ENCODE measurements around the gene SCN1B. TPM values are rescaled to one million over a fixed set of nuclear protein-coding genes. Genes with fewer than 3 reads are reported as not detected.
"Not testable (repeated sequence)": the region's sequence is repeated elsewhere in the genome, so short reads cannot be mapped to it uniquely, and the experiment has no call there.

The SCN1B gene
- total and polyA plus RNA-seq, 2 experiments from 2014 or later: 1.6 to 4.2 TPM

- TF ChIP-seq CTCF (IDR thresholded peaks at IDR 0.05; ENCODE audit: low read depth, low read length): no peak
- no peaks in the 10 kb centered on the region for H3K9me3 ChIP-seq (ENCODE audit: low read depth)
- no peaks in the 10 kb centered on the region for H3K4me1 ChIP-seq (ENCODE audit: low read depth)
- H3K27me3 ChIP-seq: peaks cover 18% of the 10 kb centered on the region
- H3K27ac ChIP-seq: no peak overlapping the region
- peak in 1 of 2 donors; percentile 48 for DNase-seq (ENCODE audit: low read depth in 1 of 2, low spot score in 1 of 2)
- no peak overlapping the region for H3K4me3 ChIP-seq
- peaks cover 29% of the 10 kb centered on the region for H3K36me3 ChIP-seq
Observed at GRCh38 chr19:35027851-35028599, 2.2 kb upstream of the SCN1B start.

GRCh38 chr19:35028600-35028885 is 1.7 kb upstream of the SCN1B start:
- H3K36me3 ChIP-seq: peaks cover 24% of the 10 kb centered on the region

DNA sequence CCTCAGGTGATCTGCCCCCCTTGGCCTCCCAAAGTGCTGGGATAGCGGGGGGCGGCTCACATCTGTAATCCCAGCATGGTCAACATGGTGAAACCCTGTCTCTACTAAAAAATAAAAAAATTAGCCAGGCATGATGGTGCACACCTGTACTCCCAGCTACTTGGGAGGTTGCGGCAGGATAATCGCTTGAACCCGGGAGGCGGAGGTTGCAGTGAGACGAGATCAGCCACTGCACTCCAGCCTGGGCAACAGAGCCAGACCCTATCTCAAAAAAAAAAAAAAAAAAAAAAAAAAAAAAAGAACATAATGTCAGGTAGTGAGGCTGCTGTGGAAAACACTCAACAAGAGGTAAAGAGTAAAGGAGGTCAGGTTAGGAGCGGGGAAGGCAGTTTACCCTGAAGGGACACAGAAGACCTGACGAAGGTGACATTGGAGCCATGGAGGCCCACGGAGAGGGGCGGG is 964 bp upstream of the SCN1B start:
- H3K27me3 ChIP-seq: peaks cover 18% of the 10 kb centered on the region
- H3K9me3 ChIP-seq (ENCODE audit: low read depth); H3K4me1 ChIP-seq (ENCODE audit: low read depth); H3K4me3 ChIP-seq; DNase-seq (ENCODE audit: low read depth in 1 of 2, low spot score in 1 of 2); H3K27ac ChIP-seq: not testable (repeated sequence)
- H3K36me3 ChIP-seq: peaks cover 18% of the 10 kb centered on the region

More at GRCh38 chr19:35028600-35028885, 1.7 kb upstream of the SCN1B start:
- H3K4me3 ChIP-seq; H3K27ac ChIP-seq; H3K4me1 ChIP-seq (ENCODE audit: low read depth); H3K9me3 ChIP-seq (ENCODE audit: low read depth); DNase-seq (ENCODE audit: low read depth in 1 of 2, low spot score in 1 of 2): not testable (repeated sequence)
- peaks cover 18% of the 10 kb centered on the region for H3K27me3 ChIP-seq

DNA sequence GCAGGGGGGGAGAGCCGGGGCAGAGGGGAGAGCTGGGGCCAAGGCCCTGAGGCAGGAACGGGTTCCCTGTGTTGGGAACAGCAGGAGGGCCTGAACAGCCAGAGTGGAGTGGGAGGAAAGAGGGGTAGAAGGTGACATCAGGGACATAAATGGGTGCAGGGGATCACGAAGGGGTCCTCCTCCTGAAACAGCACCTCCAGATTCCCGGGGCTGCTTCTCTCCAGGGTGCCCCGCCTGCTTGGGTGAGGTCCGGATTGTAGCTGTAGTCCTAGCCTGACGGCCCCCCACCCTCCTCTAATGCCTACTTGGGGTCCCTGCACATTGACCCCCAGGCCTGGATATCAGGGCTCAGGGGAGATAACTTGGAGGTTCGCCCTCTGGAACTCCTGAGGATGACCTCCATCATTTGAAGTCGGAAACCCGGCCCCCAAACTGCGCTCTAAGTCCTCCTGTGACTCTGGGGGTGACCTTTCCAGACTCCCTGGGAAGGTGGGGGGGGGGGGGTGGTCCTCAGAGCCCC is 473 bp upstream of the SCN1B start:
- Histone ChIP-seq H3K4me3 (peak overlapping the region; percentile 57), H3K27me3 (peaks cover 18% of the 10 kb centered on the region), H3K9me3 (ENCODE audit: low read depth) (no peaks in the 10 kb centered on the region), H3K36me3 (peaks cover 18% of the 10 kb centered on the region), H3K4me1 (ENCODE audit: low read depth) (no peaks in the 10 kb centered on the region), H3K27ac (no peak overlapping the region)
- TF ChIP-seq CTCF (IDR thresholded peaks at IDR 0.05; ENCODE audit: low read depth, low read length): no peak
- DNase-seq (ENCODE audit: low read depth in 1 of 2, low spot score in 1 of 2): no peak

DNA sequence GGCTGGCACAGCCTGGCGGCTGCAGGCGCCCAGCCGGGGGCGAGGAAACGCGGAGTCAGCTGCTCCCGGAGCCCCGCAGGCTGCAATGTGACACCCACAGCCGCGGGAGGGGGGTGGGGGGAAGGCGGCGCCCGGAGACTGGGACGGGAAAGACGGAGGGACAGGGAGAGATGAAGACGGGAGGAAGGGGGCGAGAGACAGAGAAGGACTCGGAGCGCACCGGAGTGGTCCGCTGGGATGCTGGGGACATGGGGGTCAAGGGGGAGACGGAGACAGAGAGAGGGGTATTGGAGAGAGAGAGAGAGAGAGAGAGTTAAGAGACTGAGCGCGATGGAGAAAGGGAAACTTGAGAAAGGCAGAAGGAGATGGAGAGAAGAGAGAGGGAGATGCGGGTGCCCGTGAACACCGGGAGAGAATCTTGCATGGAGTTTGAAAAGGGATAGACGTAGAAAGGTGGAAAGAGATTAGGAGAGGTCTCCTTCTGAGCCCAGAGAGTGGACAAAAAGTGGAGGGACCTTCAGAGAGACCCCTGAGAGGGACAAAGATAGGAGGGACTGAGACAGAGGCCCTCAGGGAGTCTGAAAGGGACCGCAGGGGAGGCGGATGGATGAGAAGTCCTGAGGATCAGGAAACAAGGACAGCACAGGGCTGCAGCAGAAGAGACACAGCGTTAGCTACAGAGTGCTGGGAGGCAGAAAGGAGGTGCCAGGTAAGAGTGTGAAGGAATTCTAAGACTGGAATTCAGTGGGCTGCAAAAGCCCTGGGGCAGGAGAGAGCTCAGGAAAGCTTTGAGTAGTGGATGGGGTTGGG is 1.0 kb downstream of the SCN1B start:
- TF ChIP-seq CTCF (IDR thresholded peaks at IDR 0.05; ENCODE audit: low read depth, low read length): no peak
- Histone ChIP-seq H3K36me3 (peaks cover 11% of the 10 kb centered on the region), H3K4me1 (ENCODE audit: low read depth) (no peaks in the 10 kb centered on the region), H3K9me3 (ENCODE audit: low read depth) (no peaks in the 10 kb centered on the region), H3K27me3 (peaks cover 18% of the 10 kb centered on the region), H3K27ac (no peak overlapping the region), H3K4me3 (peak overlapping the region; percentile 57)
- peak; percentile 42 to 59 for DNase-seq (ENCODE audit: low read depth in 1 of 2, low spot score in 1 of 2)

- Histone ChIP-seq H3K4me1 (ENCODE audit: low read depth) (no peaks in the 10 kb centered on the region), H3K4me3 (no peak overlapping the region), H3K9me3 (ENCODE audit: low read depth) (no peaks in the 10 kb centered on the region), H3K36me3 (peaks cover 2% of the 10 kb centered on the region), H3K27ac (no peak overlapping the region), H3K27me3 (peaks cover 18% of the 10 kb centered on the region)
- DNase-seq (ENCODE audit: low read depth in 1 of 2, low spot score in 1 of 2): no peak
- no peak for TF ChIP-seq CTCF (IDR thresholded peaks at IDR 0.05; ENCODE audit: low read depth, low read length)
Observed at GRCh38 chr19:35032356-35032865, 2.1 kb downstream of the SCN1B start.

Measured in cardiac muscle cell (in vitro differentiated cells and primary cell).